ENCODE data around the gene PITHD1. TPM values are rescaled to one million over a fixed set of nuclear protein-coding genes. Genes with fewer than 3 reads are reported as not detected.

Gene PITHD1
- total and polyA plus RNA-seq, 2 donors from 2014 or later = 40.4 to 57.7 TPM

DNA sequence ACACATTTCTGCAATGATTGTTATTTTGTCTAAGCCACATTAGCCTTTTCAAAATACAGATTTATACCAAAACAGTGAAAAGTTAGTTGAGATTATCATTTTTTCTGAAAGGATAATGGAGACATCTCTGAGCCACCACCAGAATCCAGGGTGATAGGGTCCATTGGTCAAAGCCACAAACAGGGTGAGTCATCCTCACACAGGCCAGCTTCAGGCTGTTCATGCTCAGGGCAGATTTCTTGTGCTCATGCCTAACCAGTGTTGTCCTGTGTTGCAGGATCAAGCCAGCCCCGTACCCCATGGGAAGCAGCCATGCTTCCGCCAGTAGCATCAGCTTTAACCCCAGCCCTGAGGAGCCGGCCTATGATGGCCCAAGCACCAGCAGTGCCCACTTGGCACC, 21.5 kb upstream of the PITHD1 start:
- H3K36me3 ChIP-seq (ENCODE audit: control insufficient read depth in 2 of 3, insufficient read depth in 3 of 3, low read length in 3 of 3) = peaks cover 13 to 83% (median 65%) of the 10 kb centered on the region in 3 donors
- TF ChIP-seq, protein P1, sequence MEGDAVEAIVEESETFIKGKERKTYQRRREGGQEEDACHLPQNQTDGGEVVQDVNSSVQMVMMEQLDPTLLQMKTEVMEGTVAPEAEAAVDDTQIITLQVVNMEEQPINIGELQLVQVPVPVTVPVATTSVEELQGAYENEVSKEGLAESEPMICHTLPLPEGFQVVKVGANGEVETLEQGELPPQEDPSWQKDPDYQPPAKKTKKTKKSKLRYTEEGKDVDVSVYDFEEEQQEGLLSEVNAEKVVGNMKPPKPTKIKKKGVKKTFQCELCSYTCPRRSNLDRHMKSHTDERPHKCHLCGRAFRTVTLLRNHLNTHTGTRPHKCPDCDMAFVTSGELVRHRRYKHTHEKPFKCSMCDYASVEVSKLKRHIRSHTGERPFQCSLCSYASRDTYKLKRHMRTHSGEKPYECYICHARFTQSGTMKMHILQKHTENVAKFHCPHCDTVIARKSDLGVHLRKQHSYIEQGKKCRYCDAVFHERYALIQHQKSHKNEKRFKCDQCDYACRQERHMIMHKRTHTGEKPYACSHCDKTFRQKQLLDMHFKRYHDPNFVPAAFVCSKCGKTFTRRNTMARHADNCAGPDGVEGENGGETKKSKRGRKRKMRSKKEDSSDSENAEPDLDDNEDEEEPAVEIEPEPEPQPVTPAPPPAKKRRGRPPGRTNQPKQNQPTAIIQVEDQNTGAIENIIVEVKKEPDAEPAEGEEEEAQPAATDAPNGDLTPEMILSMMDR (IDR thresholded peaks at IDR 0.05; ENCODE audit: borderline replicate concordance, extremely low read depth, insufficient read depth) = no peak
- no peak for FAIRE-seq

DNA sequence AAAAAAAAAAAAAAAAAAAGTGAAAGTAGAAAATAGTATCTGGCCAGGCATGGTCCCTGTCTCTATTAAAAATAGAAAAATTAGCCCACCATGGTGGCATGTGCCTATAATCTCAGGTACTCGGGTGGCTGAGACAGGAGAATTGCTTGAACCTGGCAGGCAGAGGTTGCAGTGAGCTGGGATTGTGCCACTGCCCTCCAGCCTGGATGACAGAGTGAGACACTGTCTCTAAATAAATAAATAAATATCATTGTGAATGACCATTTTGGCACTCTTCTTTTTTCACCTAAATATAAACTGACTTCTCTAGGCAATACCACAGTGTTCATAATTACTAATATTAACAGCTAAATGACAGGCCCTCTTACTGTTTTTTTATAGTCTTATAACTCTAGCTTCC, 20.4 kb upstream of the PITHD1 start:
- Histone ChIP-seq H3K4me3 (ENCODE audit: low read length in 3 of 3) (no peak overlapping the region), H3K9me3 (ENCODE audit: control insufficient read depth in 2 of 3, insufficient read depth in 1 of 3, low read length in 3 of 3) (no peaks in the 10 kb centered on the region), H3K27me3 (ENCODE audit: control insufficient read depth, insufficient read depth, low read length) (no peaks in the 10 kb centered on the region), H3K27ac (ENCODE audit: low read depth in 2 of 2, low read length in 2 of 2) (no peak overlapping the region), H3K9ac (ENCODE audit: low read length in 3 of 3) (no peak overlapping the region), H3K4me1 (ENCODE audit: control insufficient read depth in 2 of 3, insufficient read depth in 2 of 3, low read depth in 1 of 3, low read length in 3 of 3) (no peaks in the 10 kb centered on the region), H3K36me3 (ENCODE audit: control insufficient read depth in 2 of 3, insufficient read depth in 3 of 3, low read length in 3 of 3) (peaks cover 12 to 71% (median 58%) of the 10 kb centered on the region in 3 donors)
- TF ChIP-seq, protein P1 (IDR thresholded peaks at IDR 0.05; ENCODE audit: borderline replicate concordance, extremely low read depth, insufficient read depth) = no peak
- FAIRE-seq (no peak), DNase-seq (no peak)
- intact Hi-C loops (cut with DNase I) = no loop called here

More for the DNA sequence above, 21.5 kb upstream of the PITHD1 start:
- Histone ChIP-seq H3K27ac (ENCODE audit: low read depth in 2 of 2, low read length in 2 of 2) (no peak overlapping the region), H3K9ac (ENCODE audit: low read length in 3 of 3) (no peak overlapping the region), H3K4me1 (ENCODE audit: control insufficient read depth in 2 of 3, insufficient read depth in 2 of 3, low read depth in 1 of 3, low read length in 3 of 3) (no peaks in the 10 kb centered on the region), H3K4me3 (ENCODE audit: low read length in 3 of 3) (no peak overlapping the region), H3K9me3 (ENCODE audit: control insufficient read depth in 2 of 3, insufficient read depth in 1 of 3, low read length in 3 of 3) (no peaks in the 10 kb centered on the region), H3K27me3 (ENCODE audit: control insufficient read depth, insufficient read depth, low read length) (no peaks in the 10 kb centered on the region)
- DNase-seq = no peak
- intact Hi-C loops (cut with DNase I) = no loop called here

DNA sequence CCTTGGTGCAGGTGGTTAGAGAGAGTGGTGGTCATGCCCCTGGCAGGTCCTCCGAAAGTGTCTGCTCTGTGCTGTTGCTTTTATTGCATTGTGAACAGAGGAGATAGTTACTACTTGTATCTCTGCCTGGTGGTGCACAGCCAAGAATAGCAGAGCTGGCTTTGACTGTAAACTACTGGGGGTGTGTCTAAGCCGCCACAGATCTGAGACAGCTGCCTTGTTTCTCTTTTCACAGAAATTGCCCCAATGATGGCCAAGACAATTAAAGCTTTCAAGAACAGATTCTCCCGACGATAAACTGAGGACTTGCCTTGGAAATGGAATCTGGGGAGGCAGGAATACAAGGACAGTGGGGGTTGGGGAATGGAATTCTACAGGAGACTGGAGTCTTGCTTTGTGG, 18.9 kb upstream of the PITHD1 start:
- TF ChIP-seq, protein P1 (IDR thresholded peaks at IDR 0.05; ENCODE audit: borderline replicate concordance, extremely low read depth, insufficient read depth) = no peak
- no peaks in the 10 kb centered on the region for H3K4me1 ChIP-seq (ENCODE audit: control insufficient read depth in 2 of 3, insufficient read depth in 2 of 3, low read depth in 1 of 3, low read length in 3 of 3)
- intact Hi-C loops (cut with DNase I) = no loop called here
- DNase-seq (peak in 1 of 5 donors; percentile 57), FAIRE-seq (no peak)
- no peaks in the 10 kb centered on the region for H3K27me3 ChIP-seq (ENCODE audit: control insufficient read depth, insufficient read depth, low read length)
- H3K4me3 ChIP-seq (ENCODE audit: low read length in 3 of 3) = no peak overlapping the region
- H3K9me3 ChIP-seq (ENCODE audit: control insufficient read depth in 2 of 3, insufficient read depth in 1 of 3, low read length in 3 of 3) = no peaks in the 10 kb centered on the region
- no peak overlapping the region for H3K9ac ChIP-seq (ENCODE audit: low read length in 3 of 3)
- peaks cover 6 to 57% (median 46%) of the 10 kb centered on the region in 3 donors for H3K36me3 ChIP-seq (ENCODE audit: control insufficient read depth in 2 of 3, insufficient read depth in 3 of 3, low read length in 3 of 3)
- no peak overlapping the region for H3K27ac ChIP-seq (ENCODE audit: low read depth in 2 of 2, low read length in 2 of 2)

DNA sequence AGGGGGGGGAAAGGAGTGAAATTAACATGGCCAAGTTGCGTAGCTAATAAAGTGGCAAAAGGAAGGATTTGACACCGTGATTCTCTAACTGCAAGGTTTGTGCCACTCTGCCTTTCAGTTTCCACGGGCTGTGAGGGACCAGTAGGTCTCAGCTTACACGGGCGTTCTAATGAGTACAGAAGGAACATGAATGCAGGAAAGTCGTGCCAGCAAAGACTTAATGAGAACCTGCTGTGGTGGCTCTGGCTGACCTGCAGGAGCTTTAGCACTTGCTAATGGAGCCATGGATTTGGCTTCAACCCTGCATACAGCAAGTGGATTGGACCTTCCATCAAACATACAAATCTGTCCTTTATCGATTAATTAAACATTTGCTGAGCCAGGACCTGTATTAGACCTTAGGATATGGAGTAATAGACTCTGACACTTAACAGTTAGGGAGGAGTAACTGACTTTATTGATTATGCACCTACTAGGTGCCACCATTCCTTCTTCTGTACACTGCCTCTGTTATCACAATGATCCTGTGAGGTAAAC, 15.1 kb upstream of the PITHD1 start:
- Histone ChIP-seq H3K9ac (ENCODE audit: low read length in 3 of 3) (no peak overlapping the region), H3K27ac (ENCODE audit: low read depth in 2 of 2, low read length in 2 of 2) (no peak overlapping the region), H3K4me3 (ENCODE audit: low read length in 3 of 3) (no peak overlapping the region), H3K27me3 (ENCODE audit: control insufficient read depth, insufficient read depth, low read length) (no peaks in the 10 kb centered on the region), H3K36me3 (ENCODE audit: control insufficient read depth in 2 of 3, insufficient read depth in 3 of 3, low read length in 3 of 3) (peaks cover 2 to 27% (median 25%) of the 10 kb centered on the region in 3 donors), H3K9me3 (ENCODE audit: control insufficient read depth in 2 of 3, insufficient read depth in 1 of 3, low read length in 3 of 3) (no peaks in the 10 kb centered on the region), H3K4me1 (ENCODE audit: control insufficient read depth in 2 of 3, insufficient read depth in 2 of 3, low read depth in 1 of 3, low read length in 3 of 3) (no peaks in the 10 kb centered on the region)
- DNase-seq (no peak), FAIRE-seq (no peak)
- intact Hi-C loops (cut with DNase I) = no loop called here
- TF ChIP-seq, protein P1 (IDR thresholded peaks at IDR 0.05; ENCODE audit: borderline replicate concordance, extremely low read depth, insufficient read depth) = no peak
